HG02884 (cell line): Measurements from ENCODE around the gene TMIE.

Source experiments
- ATAC-seq: cut with Tn5 transposase; IDR thresholded peaks from one replicate; pipeline ENCODE4 v1.9.1; 2021; ENCODE audit warnings: mild to moderate bottlenecking, moderate library complexity; ENCODE audit not compliant: unreplicated experiment

Gene TMIE

GRCh38 chr3:46668591-46668990 lies 32.6 kb upstream of the TMIE start:
- no peak for ATAC-seq

DNA sequence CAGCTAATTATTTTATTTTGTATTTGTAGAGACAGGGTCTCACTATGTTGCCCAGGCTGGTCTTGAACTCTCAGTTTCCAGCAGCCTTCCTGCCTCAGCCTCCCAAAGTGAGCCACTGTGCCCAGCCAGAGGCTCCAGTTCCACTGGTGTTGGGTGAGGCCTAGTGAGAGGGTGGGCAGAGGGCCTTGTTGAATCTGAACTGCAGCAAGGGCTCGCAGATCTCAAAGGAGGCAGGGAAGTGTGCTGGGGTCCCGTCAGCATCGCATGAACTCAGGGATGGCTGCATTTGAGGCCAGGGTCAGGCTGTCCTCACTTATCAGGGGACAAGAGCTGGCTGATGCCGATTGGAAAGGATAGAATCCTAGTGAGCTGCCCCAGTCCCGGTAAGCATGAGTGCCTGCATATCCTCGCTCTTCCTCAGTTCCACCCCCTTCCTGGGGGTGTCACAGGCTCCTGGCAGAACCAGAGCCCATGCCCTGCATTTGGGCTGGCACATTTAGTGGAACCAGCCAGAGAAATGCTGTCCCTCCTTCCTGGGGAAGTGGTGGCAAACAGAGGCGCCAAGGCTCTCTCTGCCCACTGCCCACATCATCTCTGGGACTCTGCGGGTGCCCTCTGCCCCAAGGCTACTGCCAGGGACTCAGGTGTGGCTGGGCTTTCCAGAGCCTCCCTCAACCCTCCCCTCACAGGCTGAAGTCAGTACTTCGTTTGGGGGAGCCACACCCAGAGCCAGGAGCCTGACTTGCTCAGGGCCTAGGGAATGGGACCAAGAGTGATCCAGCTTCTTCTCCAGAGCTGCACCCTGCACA lies 31.8 kb upstream of the TMIE start:
- ATAC-seq, result no peak

DNA sequence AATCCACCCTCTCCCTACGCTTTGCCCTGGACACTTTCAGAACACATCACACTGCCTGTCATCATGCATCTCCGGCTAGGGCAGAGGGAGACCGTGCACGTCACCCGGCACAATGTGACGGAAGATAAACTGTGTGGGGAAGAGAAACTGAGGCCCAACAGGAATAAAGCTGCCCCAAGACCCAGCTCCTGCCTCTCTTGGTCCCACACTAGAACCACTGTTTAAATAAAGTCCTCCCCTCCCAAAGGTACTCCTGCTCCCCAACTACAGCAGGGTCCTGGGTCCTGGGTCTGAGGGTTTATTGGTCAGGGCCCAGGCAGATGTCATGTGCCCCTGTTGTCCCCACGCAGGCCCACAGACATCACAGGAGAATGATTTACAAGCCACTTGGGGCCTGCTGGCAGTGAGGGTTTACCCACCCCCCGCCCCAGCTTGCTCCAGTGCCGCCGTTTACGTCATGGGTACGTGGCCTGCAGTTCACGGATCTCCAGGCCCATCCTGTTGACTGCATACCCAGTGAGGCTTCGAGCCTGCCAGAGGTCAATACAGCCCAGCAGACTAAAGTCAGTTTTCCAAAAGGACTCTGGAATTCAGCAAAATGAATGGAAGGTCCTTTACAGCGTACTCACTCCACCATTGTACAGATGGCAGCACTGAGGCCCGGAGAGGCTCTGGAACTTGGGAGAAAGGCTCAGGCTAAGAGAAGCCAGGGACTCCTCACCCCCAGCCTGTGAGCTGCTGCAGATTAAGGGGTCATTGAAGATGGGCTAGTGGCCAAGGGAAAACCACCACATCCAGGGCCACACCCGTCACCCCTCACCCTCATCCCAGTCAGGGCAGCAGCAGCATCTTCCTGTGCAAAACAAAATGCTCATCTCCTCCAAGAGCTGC lies 30.9 kb upstream of the TMIE start:
- no peak for ATAC-seq

GRCh38 chr3:46670891-46671427 lies 30.2 kb upstream of the TMIE start:
- no peak for ATAC-seq

- ATAC-seq, result no peak
These were observed 29.4 kb upstream of the TMIE start for GRCh38 chr3:46671541-46672348.

DNA sequence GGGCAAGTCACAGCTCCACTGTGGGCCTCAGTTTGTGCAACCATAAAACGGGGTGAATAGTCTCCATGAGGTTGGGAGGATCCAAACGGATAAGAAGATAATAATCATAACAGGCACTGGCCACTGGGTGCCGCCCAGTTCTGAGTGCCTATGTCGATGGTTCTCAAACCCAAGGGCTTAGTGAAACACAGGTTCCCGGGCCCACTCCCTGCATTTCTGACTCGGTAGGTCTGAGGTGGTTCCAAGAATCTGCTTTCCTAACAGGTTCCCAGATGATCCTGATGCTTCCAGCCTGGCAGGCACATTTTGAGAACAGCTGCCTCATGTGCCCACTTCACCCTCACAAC lies 28.9 kb upstream of the TMIE start:
- ATAC-seq, result no peak

GRCh38 chr3:46673151-46674030 lies 27.8 kb upstream of the TMIE start:
- no peak for ATAC-seq

- ATAC-seq, result no peak
These were observed 27.0 kb upstream of the TMIE start for GRCh38 chr3:46674031-46674845.

GRCh38 chr3:46675426-46675825 lies 25.8 kb upstream of the TMIE start:
- no peak for ATAC-seq

- ATAC-seq, result no peak
These were observed 25.2 kb upstream of the TMIE start for GRCh38 chr3:46675843-46676567.

- no peak for ATAC-seq
These were observed 24.4 kb upstream of the TMIE start for GRCh38 chr3:46676601-46677410.

DNA sequence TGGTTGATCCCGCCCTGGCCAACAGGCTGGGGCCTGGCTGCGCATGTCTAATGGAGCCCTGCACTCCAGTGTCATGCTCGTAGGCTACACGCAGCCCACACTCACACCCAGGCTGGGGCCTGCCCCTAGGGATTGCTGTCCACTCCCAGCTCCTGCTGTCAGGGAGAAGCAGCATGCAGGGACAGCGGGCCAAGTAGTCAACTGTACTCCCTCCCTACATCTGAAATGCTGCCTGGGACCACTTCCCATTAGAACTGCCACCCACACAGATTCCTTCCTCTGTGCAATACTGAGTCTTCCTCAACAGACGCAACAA lies 23.8 kb upstream of the TMIE start:
- no peak for ATAC-seq

DNA sequence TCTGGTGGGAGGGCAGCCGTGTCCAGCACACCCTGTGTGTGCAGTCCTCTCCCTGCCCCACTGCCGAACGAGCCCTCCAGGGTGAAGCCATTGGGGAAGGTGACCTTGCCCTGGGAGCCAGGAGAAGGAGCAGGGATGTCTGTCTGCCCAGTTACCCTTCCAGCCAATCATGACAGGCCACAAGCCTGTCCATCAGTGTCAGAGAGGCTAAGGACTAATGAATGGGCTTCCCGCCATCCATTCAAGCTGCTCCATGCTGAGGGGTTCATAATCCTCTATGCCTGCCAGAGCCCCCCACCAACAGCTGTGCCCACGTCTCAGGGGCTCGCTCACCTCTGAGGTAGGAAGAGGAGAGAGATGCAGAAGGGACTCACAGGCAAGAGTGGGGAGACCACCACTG lies 22.9 kb upstream of the TMIE start:
- ATAC-seq, result no peak

- no peak for ATAC-seq
These were observed 21.5 kb upstream of the TMIE start for GRCh38 chr3:46679681-46680080.

DNA sequence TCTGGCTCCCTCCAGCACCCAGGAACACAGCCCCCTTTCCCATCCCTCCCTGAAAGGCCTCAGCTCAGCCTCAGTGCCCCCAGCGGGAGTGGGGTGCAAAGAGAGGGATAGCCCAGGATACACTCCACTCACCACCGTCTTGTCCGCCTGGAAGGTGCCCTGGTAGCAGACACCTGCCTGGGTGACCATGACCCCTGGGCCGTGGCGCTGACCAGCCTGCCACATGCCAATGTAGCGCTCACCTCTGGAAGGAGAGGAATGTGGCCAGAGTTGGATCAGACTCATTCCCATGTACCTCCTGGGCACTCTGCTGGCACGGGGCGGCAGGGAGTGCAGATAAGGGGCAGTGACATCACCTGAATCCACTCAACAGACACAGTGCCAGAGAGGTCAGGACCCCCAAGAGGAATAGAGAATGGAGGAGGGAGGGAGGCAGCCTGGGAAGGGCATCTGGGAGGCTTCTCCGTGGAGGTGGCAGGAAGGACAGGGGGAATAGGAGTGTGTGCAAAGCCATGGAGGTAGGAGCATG lies 20.8 kb upstream of the TMIE start:
- ATAC-seq, result no peak

GRCh38 chr3:46681387-46681786 lies 19.8 kb upstream of the TMIE start:
- ATAC-seq, result no peak

DNA sequence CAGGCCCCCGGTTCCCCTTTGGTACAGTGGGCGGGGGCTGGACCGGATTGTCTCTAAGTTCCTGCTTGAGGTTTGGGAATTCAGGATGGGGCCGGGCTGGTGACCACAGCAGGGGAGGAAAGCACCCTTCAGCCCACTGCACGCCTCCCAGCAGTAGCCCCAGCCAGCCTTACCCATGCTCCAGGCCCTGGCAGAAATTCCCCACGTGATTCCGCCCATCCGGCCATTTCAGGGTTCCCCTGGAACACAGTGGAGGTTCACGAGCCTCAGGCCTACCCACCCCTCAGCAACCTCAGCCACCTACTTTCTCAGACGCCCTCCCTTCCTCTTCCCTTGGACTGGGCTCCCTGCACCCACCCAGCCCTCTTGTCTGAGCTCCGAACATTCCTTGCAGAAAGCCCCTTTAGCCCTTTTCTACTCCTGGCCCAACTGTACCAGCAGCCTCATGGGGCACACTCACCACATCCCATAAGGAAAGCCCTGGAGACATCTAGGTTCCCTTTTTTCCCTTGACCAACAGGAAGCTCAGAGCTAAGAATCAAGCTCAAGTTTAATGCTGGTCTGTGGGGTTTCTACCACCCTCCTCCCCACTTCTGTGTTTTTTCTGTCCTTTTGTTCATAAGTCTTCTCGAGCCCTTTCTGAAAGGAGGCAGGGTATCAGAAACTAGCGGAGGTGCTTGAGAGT lies 19.2 kb upstream of the TMIE start:
- ATAC-seq, result no peak
